HG03039 (cell line): Measurements from ENCODE around the gene TBX4.

Source experiments
- ATAC-seq: cut with Tn5 transposase; IDR thresholded peaks from one replicate; pipeline ENCODE4 v1.9.1; 2021; ENCODE audit warnings: mild to moderate bottlenecking, moderate library complexity; ENCODE audit not compliant: unreplicated experiment

Gene TBX4

GRCh38 chr17:61412860-61413660 lies 39.2 kb upstream of the TBX4 start:
- ATAC-seq = no peak

GRCh38 chr17:61413661-61414126 lies 38.5 kb upstream of the TBX4 start:
- ATAC-seq = no peak

- no peak for ATAC-seq
Measured at GRCh38 chr17:61414141-61414935, 37.9 kb upstream of the TBX4 start.

DNA sequence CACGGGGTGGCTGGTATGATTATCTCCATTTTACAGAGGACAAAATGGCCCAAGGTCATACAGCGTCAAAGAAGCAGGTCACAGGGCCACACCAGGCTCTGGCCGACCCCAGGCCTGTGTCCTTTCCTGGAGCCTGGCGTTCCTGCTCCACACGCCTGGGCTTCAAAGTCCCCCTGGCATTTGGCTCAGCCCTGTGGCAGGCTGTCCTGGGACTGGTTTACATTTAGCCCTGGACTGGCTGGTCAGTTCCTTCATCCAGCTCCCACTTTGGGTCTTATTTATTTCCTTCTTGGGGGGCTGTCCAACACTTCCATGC lies 37.3 kb upstream of the TBX4 start:
- no peak for ATAC-seq

DNA sequence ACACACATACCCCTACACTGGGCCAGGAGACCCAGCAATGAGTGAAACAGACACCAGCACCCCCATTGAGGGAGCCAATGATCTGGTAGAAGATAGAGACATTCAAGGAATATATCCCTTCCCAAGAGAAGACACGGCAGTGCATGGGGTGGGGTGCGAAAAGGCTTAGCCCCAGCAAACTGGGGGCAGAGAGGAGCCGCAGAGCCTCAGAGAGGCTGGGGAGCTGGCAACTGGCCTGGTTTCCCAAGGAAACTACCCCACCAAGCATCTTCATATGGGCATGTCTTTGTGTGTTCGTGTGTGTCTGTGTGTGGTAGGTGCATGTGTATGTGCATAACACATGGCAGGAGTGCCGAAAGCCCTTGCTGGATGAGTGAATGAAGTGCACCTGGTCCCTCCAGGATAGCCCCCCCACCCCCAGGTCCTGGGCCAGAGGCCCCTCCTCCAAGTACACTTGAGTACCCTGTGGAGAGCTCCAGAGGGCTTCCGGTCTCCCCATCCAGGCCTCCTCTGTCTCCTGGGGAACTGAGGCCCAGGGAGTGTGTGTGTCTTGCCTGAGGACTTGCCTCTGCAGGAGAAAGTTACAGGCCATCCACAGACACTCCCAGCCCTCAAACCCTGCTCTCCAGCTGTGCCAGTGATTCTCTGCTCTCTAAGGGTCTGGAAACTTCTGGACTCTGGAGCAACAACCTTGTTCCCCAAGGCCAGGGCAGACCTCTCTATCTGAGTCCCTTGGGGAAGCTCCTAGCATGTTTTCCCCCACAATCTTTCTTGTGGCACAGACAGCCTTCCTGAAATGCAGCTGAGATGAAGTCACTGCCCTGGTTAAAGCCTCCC lies 36.6 kb upstream of the TBX4 start:
- no peak for ATAC-seq

DNA sequence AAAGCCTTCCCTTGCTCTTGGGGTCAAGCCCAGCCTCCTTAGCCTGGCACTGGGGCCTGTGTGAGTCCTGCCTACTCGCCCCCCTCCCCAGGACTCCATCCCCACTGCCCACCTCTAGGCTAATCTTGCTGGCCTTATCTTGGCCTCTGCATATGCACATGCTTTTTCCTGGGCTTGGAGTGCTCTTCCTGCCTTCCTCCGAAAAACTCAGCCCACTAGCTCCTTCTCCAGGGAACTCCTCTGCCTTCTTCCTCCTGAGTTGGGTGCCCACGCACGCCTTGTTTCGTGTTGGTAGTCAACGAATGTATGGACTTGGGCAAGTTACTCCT lies 36.0 kb upstream of the TBX4 start:
- no peak for ATAC-seq

GRCh38 chr17:61416540-61417363 lies 35.5 kb upstream of the TBX4 start:
- ATAC-seq = no peak

DNA sequence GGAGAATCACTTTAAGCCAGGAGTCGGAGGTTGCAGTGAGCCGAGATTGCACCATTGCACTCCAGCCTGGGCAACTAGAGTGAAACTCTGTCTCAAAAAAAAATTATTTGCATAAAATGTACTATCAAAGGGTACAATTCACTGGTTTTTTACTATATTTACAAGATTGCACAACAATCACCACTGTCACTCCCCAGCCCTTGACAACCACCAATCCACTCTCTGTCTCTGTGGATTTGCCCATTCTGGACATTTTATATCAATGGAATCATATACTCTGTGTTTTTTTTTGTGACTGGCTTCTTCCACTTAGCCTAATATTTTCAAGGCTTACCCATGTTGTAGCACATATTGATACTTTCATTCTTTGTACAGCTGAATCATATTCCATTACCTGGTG lies 33.8 kb upstream of the TBX4 start:
- ATAC-seq = no peak

DNA sequence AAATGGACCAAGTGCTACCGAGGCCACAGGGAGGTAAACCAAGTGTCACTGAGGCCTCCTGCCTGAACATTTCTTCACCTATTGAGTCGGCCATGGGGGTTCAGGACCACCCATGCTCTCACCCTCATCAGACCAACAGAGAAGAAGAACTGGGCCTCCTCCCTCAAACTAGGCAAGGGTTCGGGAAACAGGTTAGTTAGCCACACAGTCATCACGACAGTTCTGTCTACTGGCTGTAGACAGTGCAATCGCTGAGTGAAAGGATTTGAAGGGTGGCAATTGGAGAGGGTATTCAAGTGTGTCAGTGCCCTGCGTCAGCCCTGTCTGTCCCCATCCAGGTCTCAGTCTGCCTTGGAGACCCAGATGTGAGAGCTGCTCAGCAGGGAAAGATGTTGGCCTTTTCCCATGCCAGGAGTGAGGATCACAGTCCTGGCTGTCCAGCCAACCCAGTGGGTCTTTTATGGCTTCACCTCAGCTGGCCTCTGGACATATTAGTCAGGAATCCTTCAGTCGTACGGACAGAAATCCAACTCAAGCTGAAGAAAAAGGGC lies 32.7 kb upstream of the TBX4 start:
- ATAC-seq = no peak

- ATAC-seq = no peak
Measured at GRCh38 chr17:61420052-61420451, 32.2 kb upstream of the TBX4 start.

GRCh38 chr17:61420745-61421398 lies 31.4 kb upstream of the TBX4 start:
- ATAC-seq = no peak

DNA sequence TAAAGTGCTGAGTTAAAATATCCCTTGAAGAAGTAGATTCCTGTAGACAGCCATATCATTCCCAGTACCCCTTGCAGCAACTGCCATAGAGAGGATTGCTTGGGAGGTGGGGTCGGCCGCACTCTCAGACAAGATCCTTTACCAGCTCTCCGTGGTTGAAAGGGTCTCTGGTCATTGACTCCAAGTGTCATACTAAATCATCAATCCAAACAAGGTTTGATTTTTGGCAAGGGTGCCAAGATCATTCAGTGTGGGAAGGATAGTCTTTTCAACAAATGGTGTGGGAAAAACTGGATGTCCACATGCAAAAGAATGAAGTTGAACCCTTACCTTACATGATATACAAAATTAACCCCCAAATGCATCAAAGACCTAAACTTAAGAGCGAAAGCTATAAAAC lies 30.8 kb upstream of the TBX4 start:
- ATAC-seq = no peak

- ATAC-seq = no peak
Measured at GRCh38 chr17:61422116-61422799, 30.0 kb upstream of the TBX4 start.

DNA sequence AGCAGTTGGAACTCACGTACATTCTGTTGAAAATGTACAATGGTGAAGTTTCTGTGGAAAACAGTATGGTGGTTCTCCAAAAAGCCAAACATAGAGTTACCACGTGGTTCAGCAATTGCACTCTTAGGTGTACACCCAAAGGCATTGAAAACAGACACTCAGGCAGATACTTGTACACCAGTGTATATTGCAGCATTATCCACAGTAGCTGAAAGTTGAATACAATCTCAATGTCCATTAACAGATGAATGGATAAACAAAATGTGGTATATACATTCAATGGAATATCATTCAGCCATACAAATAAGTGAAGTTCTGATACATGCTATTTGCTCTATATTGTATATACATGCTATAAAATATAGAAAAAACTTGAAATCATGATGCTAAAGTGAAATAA lies 29.4 kb upstream of the TBX4 start:
- no peak for ATAC-seq

DNA sequence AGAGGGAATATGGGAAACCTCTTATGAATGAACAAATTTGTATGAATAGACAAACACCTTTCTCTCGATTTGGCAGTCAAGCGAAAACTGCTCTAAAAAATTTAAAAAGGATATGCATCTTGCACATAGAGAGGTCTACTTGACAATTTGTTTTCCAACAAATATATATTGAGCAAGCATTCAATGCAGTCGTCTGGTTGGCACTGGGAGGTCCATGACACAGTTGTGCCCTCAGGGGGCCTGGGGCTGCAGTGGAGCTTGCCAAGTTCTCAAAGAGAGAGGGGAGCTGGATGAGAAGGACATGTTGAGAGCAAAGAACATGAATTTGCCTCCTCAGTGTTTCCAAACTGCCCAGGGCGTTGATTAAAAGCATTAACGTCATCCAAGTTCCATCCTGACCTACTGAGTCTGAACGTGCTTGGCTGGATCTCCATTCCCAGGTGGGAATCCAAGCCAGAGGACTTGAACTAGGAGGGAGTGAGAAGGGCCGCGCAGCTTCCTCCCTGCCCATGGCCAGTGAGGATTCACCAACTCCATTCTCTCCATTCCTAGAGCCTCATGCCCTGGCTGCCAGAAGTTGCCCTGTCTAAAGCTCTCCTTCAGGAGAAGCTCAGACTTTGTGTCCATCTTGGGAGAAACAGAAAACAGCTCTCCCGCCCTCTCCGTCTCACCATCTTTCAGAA lies 28.1 kb upstream of the TBX4 start:
- no peak for ATAC-seq

GRCh38 chr17:61425682-61426481 lies 26.3 kb upstream of the TBX4 start:
- ATAC-seq = no peak

- no peak for ATAC-seq
Measured at GRCh38 chr17:61426482-61427304, 25.5 kb upstream of the TBX4 start.
